HUES64 (cell line): ENCODE measurements around the gene ASIC4.
A peak's percentile ranks its signal among the peaks of the same experiment; 100 is the strongest.

Experiments used
- H3K27ac ChIP-seq: 2 replicates; pipeline ENCODE4 v1.7.0; 2013; ENCODE audit warnings: low read depth, low read length, inconsistent platforms
- H3K27me3 ChIP-seq: 2 replicates; pipeline ENCODE4 v1.6.1; 2013; ENCODE audit warnings: mild to moderate bottlenecking, low read length; ENCODE audit not compliant: insufficient read depth
- H3K36me3 ChIP-seq: 2 replicates; pipeline ENCODE4 v1.6.1; 2013; ENCODE audit warnings: mild to moderate bottlenecking, low read length; ENCODE audit not compliant: insufficient read depth
- H3K4me1 ChIP-seq: 2 replicates; pipeline ENCODE4 v1.6.1; 2013; ENCODE audit warnings: mild to moderate bottlenecking, low read length, moderate library complexity; ENCODE audit not compliant: insufficient read depth
- H3K4me3 ChIP-seq: 2 replicates; pipeline ENCODE4 v1.5.1; 2013; ENCODE audit warnings: mild to moderate bottlenecking, low read length, moderate library complexity
- H3K9ac ChIP-seq: 2 replicates; pipeline ENCODE4 v1.6.1; 2013; ENCODE audit warnings: mild to moderate bottlenecking, low read depth, low read length
- H3K9me3 ChIP-seq: 2 replicates; pipeline ENCODE4 v1.6.1; 2013; ENCODE audit warnings: low read depth, low read length; ENCODE audit not compliant: insufficient read depth
- WGBS: fragments of 150-250, 120-280 bp; methylation state at CpG from one replicate; pipeline ENCODE4 v1.1.7; 2013; ENCODE audit warnings: missing lambda C conversion rate; 5-methylcytosine and 5-hydroxymethylcytosine counted together

Gene ASIC4

DNA sequence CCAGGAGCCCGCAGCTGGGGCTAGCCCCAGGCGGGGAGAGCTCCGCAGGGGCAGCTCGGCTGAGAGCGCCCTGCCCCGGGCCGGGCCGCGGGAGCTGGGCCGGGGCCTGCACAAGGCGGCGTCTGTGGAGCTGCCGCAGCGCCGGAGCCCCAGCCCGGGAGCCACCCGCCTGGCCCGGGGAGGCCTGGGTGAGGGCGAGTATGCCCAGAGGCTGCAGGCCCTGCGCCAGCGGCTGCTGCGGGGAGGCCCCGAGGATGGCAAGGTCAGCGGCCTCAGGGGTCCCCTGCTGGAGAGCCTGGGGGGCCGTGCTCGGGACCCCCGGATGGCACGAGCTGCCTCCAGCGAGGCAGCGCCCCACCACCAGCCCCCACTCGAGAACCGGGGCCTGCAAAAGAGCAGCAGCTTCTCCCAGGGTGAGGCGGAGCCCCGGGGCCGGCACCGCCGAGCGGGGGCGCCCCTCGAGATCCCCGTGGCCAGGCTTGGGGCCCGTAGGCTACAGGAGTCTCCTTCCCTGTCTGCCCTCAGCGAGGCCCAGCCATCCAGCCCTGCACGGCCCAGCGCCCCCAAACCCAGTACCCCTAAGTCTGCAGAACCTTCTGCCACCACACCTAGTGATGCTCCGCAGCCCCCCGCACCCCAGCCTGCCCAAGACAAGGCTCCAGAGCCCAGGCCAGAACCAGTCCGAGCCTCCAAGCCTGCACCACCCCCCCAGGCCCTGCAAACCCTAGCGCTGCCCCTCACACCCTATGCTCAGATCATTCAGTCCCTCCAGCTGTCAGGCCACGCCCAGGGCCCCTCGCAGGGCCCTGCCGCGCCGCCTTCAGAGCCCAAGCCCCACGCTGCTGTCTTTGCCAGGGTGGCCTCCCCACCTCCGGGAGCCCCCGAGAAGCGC, 30.6 kb upstream of the ASIC4 start:
- peak overlapping the region; percentile 42 for H3K4me3 ChIP-seq
- no peaks in the 10 kb centered on the region; the same call in 1 of the 2 replicates for H3K36me3 ChIP-seq
- H3K9me3 ChIP-seq = no peaks in the 10 kb centered on the region
- peaks cover 62% of the 10 kb centered on the region for H3K27me3 ChIP-seq
- WGBS = 39% methylated on average over 58 of the region's 58 CpGs
- H3K27ac ChIP-seq = no peak overlapping the region
- H3K4me1 ChIP-seq = peaks cover 12% of the 10 kb centered on the region
- no peak overlapping the region for H3K9ac ChIP-seq

DNA sequence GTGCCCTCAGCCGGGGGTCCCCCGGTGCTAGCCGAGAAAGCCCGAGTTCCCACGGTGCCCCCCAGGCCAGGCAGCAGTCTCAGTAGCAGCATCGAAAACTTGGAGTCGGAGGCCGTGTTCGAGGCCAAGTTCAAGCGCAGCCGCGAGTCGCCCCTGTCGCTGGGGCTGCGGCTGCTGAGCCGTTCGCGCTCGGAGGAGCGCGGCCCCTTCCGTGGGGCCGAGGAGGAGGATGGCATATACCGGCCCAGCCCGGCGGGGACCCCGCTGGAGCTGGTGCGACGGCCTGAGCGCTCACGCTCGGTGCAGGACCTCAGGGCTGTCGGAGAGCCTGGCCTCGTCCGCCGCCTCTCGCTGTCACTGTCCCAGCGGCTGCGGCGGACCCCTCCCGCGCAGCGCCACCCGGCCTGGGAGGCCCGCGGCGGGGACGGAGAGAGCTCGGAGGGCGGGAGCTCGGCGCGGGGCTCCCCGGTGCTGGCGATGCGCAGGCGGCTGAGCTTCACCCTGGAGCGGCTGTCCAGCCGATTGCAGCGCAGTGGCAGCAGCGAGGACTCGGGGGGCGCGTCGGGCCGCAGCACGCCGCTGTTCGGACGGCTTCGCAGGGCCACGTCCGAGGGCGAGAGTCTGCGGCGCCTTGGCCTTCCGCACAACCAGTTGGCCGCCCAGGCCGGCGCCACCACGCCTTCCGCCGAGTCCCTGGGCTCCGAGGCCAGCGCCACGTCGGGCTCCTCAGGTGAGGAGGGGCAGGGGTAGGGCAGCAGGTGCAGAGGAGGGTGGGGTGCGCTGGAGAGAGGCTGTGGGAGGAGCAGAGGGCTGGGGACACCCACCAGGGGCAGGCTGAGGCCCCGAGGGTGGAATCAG, 29.7 kb upstream of the ASIC4 start:
- peak overlapping the region; percentile 42 for H3K4me3 ChIP-seq
- H3K9ac ChIP-seq = no peak overlapping the region
- peaks cover 12% of the 10 kb centered on the region for H3K4me1 ChIP-seq
- no peak overlapping the region for H3K27ac ChIP-seq
- WGBS = 3% methylated on average over 89 of the region's 89 CpGs
- peaks cover 62% of the 10 kb centered on the region for H3K27me3 ChIP-seq
- H3K9me3 ChIP-seq = no peaks in the 10 kb centered on the region
- no peaks in the 10 kb centered on the region; the same call in 1 of the 2 replicates for H3K36me3 ChIP-seq

- Histone ChIP-seq H3K4me3 (peak overlapping the region; percentile 42), H3K36me3 (no peaks in the 10 kb centered on the region; the same call in 1 of the 2 replicates), H3K27ac (no peak overlapping the region), H3K27me3 (peaks cover 62% of the 10 kb centered on the region), H3K9me3 (no peaks in the 10 kb centered on the region), H3K9ac (no peak overlapping the region), H3K4me1 (peaks cover 12% of the 10 kb centered on the region)
- 59% methylated on average over 11 of the region's 12 CpGs for WGBS
These were observed 29.1 kb upstream of the ASIC4 start for GRCh38 chr2:219485201-219485580.

GRCh38 chr2:219486380-219486959, 27.8 kb upstream of the ASIC4 start:
- H3K9ac ChIP-seq = no peak overlapping the region

DNA sequence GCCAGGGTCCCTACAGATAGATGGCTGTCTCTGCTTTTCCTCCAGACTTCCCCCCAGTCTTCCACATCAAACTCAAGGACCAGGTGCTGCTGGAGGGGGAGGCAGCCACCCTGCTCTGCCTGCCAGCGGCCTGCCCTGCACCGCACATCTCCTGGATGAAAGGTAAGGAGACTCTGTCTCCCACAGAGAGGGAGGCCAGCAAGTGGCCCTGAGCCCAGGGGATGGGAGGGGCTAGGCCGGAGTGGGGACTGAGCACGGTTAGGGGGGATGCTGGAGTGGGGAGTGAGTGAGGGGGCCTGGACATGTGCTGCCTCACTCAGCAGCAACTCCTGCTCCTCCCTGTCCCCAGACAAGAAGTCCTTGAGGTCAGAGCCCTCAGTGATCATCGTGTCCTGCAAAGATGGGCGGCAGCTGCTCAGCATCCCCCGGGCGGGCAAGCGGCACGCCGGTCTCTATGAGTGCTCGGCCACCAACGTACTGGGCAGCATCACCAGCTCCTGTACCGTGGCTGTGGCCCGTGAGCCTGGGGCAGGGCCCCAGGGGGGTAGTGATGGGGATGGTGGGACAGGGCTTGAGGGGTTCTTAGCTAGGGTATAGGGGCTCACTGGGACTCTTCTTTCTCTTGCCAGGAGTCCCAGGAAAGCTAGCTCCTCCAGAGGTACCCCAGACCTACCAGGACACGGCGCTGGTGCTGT, 26.0 kb upstream of the ASIC4 start:
- Histone ChIP-seq H3K4me3 (no peak overlapping the region), H3K9me3 (no peaks in the 10 kb centered on the region), H3K27me3 (peaks cover 44% of the 10 kb centered on the region), H3K36me3 (no peaks in the 10 kb centered on the region), H3K27ac (no peak overlapping the region), H3K4me1 (peaks cover 12% of the 10 kb centered on the region), H3K9ac (no peak overlapping the region)
- WGBS = 88% methylated on average over 17 of the region's 17 CpGs

More at GRCh38 chr2:219486380-219486959, 27.8 kb upstream of the ASIC4 start:
- Histone ChIP-seq H3K27ac (no peak overlapping the region), H3K4me3 (no peak overlapping the region), H3K36me3 (no peaks in the 10 kb centered on the region; the same call in 1 of the 2 replicates), H3K27me3 (peaks cover 62% of the 10 kb centered on the region), H3K9me3 (no peaks in the 10 kb centered on the region), H3K4me1 (peaks cover 12% of the 10 kb centered on the region)
- WGBS = 15% methylated on average over 8 of the region's 8 CpGs

GRCh38 chr2:219488844-219489194, 25.5 kb upstream of the ASIC4 start:
- no peak overlapping the region for H3K9ac ChIP-seq
- WGBS = 94% methylated on average over 14 of the region's 14 CpGs
- H3K36me3 ChIP-seq = no peaks in the 10 kb centered on the region
- H3K9me3 ChIP-seq = no peaks in the 10 kb centered on the region
- H3K27ac ChIP-seq = no peak overlapping the region
- H3K4me3 ChIP-seq = no peak overlapping the region
- H3K27me3 ChIP-seq = peaks cover 44% of the 10 kb centered on the region
- peaks cover 12% of the 10 kb centered on the region for H3K4me1 ChIP-seq

DNA sequence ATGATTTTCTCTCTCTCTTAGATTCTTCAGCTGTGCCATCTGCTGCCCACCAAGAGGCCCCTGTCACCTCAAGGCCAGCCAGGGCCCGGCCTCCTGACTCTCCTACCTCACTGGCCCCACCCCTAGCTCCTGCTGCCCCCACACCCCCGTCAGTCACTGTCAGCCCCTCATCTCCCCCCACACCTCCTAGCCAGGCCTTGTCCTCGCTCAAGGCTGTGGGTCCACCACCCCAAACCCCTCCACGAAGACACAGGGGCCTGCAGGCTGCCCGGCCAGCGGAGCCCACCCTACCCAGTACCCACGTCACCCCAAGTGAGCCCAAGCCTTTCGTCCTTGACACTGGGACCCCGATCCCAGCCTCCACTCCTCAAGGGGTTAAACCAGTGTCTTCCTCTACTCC, 25.0 kb upstream of the ASIC4 start:
- Histone ChIP-seq H3K36me3 (no peaks in the 10 kb centered on the region), H3K9ac (no peak overlapping the region), H3K27me3 (peaks cover 44% of the 10 kb centered on the region), H3K4me1 (peaks cover 12% of the 10 kb centered on the region), H3K27ac (no peak overlapping the region), H3K4me3 (no peak overlapping the region), H3K9me3 (no peaks in the 10 kb centered on the region)
- 85% methylated on average over 9 of the region's 9 CpGs for WGBS

DNA sequence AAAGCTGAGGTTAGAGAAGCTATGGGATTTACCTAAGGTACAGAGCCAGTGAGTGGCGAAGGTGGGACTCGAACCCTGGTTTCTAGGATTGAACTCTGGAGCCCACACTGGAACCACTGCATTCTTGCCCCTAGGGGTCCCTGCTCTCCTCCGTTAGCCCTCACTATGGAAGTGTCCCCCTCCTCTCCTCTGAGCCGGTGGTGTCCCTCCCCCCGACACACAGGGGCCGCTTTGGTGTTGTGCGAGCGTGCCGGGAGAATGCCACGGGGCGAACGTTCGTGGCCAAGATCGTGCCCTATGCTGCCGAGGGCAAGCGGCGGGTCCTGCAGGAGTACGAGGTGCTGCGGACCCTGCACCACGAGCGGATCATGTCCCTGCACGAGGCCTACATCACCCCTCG, 24.1 kb upstream of the ASIC4 start:
- H3K4me3 ChIP-seq = no peak overlapping the region
- no peaks in the 10 kb centered on the region for H3K9me3 ChIP-seq
- H3K27me3 ChIP-seq = peaks cover 44% of the 10 kb centered on the region
- H3K9ac ChIP-seq = no peak overlapping the region
- no peaks in the 10 kb centered on the region for H3K36me3 ChIP-seq
- H3K4me1 ChIP-seq = peaks cover 12% of the 10 kb centered on the region
- no peak overlapping the region for H3K27ac ChIP-seq
- WGBS = 86% methylated on average over 23 of the region's 23 CpGs

- no peak overlapping the region for H3K9ac ChIP-seq
- WGBS = 92% methylated on average over 10 of the region's 10 CpGs
- H3K4me1 ChIP-seq = peaks cover 14% of the 10 kb centered on the region
- H3K27me3 ChIP-seq = peaks cover 44% of the 10 kb centered on the region
- H3K4me3 ChIP-seq = no peak overlapping the region
- H3K36me3 ChIP-seq = no peaks in the 10 kb centered on the region
- H3K9me3 ChIP-seq = no peaks in the 10 kb centered on the region
- no peak overlapping the region for H3K27ac ChIP-seq
These were observed 23.6 kb upstream of the ASIC4 start for GRCh38 chr2:219490600-219491130.

- H3K4me3 ChIP-seq = no peak overlapping the region
- H3K9me3 ChIP-seq = no peaks in the 10 kb centered on the region
- H3K4me1 ChIP-seq = peaks cover 9% of the 10 kb centered on the region
- peaks cover 44% of the 10 kb centered on the region for H3K27me3 ChIP-seq
- H3K27ac ChIP-seq = no peak overlapping the region
- 91% methylated on average over 14 of the region's 14 CpGs for WGBS
- no peaks in the 10 kb centered on the region for H3K36me3 ChIP-seq
- H3K9ac ChIP-seq = no peak overlapping the region
These were observed 22.9 kb upstream of the ASIC4 start for GRCh38 chr2:219491278-219491963.
